Measurements from ENCODE around the gene STX1B. TPM values are rescaled to one million over a fixed set of nuclear protein-coding genes. Genes with fewer than 3 reads are reported as not detected.
A peak's percentile ranks its signal among the peaks of the same experiment; 100 is the strongest.

Gene STX1B
- total and polyA plus RNA-seq, 4 experiments from 2014 or later, result 1.5 to 2.4 TPM; not detected in 2

- H3K27me3 Mint-ChIP-seq, result no peaks in the 10 kb centered on the region
- intact Hi-C loops (cut with micrococcal nuclease), result no loop called here
- H3K9me3 Mint-ChIP-seq, result no peaks in the 10 kb centered on the region
- H3K27ac Mint-ChIP-seq, result no peak overlapping the region
- POLR2A ChIA-PET (ENCODE audit: partially characterized antibody), result no interaction called here
- H3K4me1 Mint-ChIP-seq, result no peaks in the 10 kb centered on the region
- DNase-seq, result no peak
- no peak overlapping the region for H3K27ac ChIP-seq (ENCODE audit: low read depth, low read length)
- H3K4me3 Mint-ChIP-seq, result no peak overlapping the region
- H3K27me3 ChIP-seq (ENCODE audit: insufficient read depth, low read length), result no peaks in the 10 kb centered on the region
- CTCF ChIA-PET (ENCODE audit: partially characterized antibody), result interaction anchor here (0.6 kb wide), 1 partner anchor 37 kb away, joined by 5 read pairs; no protein-coding TSS in a partner anchor
- H3K36me3 Mint-ChIP-seq, result no peaks in the 10 kb centered on the region
- peaks cover 6% of the 10 kb centered on the region for H3K4me1 ChIP-seq (ENCODE audit: insufficient read depth, low read length)
- no peaks in the 10 kb centered on the region for H3K36me3 ChIP-seq (ENCODE audit: insufficient read depth, low read length)
- no peak overlapping the region for H3K4me3 ChIP-seq (ENCODE audit: low read length in 2 of 2)
- no peaks in the 10 kb centered on the region for H3K9me3 ChIP-seq (ENCODE audit: control insufficient read depth in 1 of 2, low read length in 2 of 2)
Observed at GRCh38 chr16:30989469-30990047, 20.9 kb downstream of the STX1B start.

- no peak overlapping the region for H3K4me3 Mint-ChIP-seq
- intact Hi-C loops (cut with micrococcal nuclease), result no loop called here
- peaks cover 0 to 3% (median 0%) of the 10 kb centered on the region in 4 donors for H3K4me1 Mint-ChIP-seq
- Histone ChIP-seq H3K9me3 (ENCODE audit: control insufficient read depth in 1 of 2, low read length in 2 of 2) (no peaks in the 10 kb centered on the region), H3K27me3 (ENCODE audit: insufficient read depth, low read length) (no peaks in the 10 kb centered on the region), H3K27ac (ENCODE audit: low read depth, low read length) (no peak overlapping the region), H3K4me1 (ENCODE audit: insufficient read depth, low read length) (peaks cover 6% of the 10 kb centered on the region), H3K4me3 (ENCODE audit: low read length in 2 of 2) (no peak overlapping the region), H3K36me3 (ENCODE audit: insufficient read depth, low read length) (peaks cover 6% of the 10 kb centered on the region)
- no peaks in the 10 kb centered on the region for H3K9me3 Mint-ChIP-seq
- no peak for DNase-seq
- POLR2A ChIA-PET (ENCODE audit: partially characterized antibody), result no interaction called here
- no peak overlapping the region for H3K27ac Mint-ChIP-seq
- H3K27me3 Mint-ChIP-seq, result no peaks in the 10 kb centered on the region
- CTCF ChIA-PET (ENCODE audit: partially characterized antibody), result interaction anchor here (0.9 to 4.4 kb wide), 2 partner anchors 112 to 881 kb away, joined by 4 to 29 read pairs; no protein-coding TSS in a partner anchor
- H3K36me3 Mint-ChIP-seq, result peaks cover 7 to 11% of the 10 kb centered on the region in 2 donors
Observed at GRCh38 chr16:30987581-30988190, 22.8 kb downstream of the STX1B start.

- no peak overlapping the region for H3K4me3 Mint-ChIP-seq
- DNase-seq, result no peak
Observed at GRCh38 chr16:30986129-30986991, 24.1 kb downstream of the STX1B start.

GRCh38 chr16:30985401-30986128, 24.9 kb downstream of the STX1B start:
- ChIA-PET CTCF (ENCODE audit: partially characterized antibody) (interaction anchor here (0.5 to 4.5 kb wide), 26 partner anchors 8 to 883 kb away, joined by 3 to 49 read pairs (median 4); partner anchors contain the start of genes KAT8, ZNF646, ZNF668 and ZNF843), POLR2A (ENCODE audit: partially characterized antibody) (interaction anchor here (0.6 to 2.3 kb wide), 5 partner anchors 11 to 883 kb away, joined by 3 to 10 read pairs (median 4); no protein-coding TSS in a partner anchor)
- peaks cover 0 to 6% (median 0%) of the 10 kb centered on the region in 4 donors for H3K4me1 Mint-ChIP-seq
- peaks cover 9% of the 10 kb centered on the region for H3K36me3 ChIP-seq (ENCODE audit: insufficient read depth, low read length)
- DNase-seq, result no peak
- H3K27me3 Mint-ChIP-seq, result no peaks in the 10 kb centered on the region
- no peaks in the 10 kb centered on the region for H3K9me3 ChIP-seq (ENCODE audit: control insufficient read depth in 1 of 2, low read length in 2 of 2)
- H3K27me3 ChIP-seq (ENCODE audit: insufficient read depth, low read length), result no peaks in the 10 kb centered on the region
- intact Hi-C loops (cut with micrococcal nuclease), result loop anchor here (1.0 kb wide), 2 partner anchors 111 to 157 kb away; no protein-coding TSS in a partner anchor
- no peak overlapping the region for H3K4me3 ChIP-seq (ENCODE audit: low read length in 2 of 2)
- H3K9me3 Mint-ChIP-seq, result no peaks in the 10 kb centered on the region
- no peak overlapping the region for H3K4me3 Mint-ChIP-seq
- peak overlapping the region in 2 of 7 donors; percentile 63 to 66 for H3K27ac Mint-ChIP-seq
- peaks cover 9 to 23% of the 10 kb centered on the region in 2 donors for H3K36me3 Mint-ChIP-seq
- peaks cover 6% of the 10 kb centered on the region for H3K4me1 ChIP-seq (ENCODE audit: insufficient read depth, low read length)
- no peak overlapping the region for H3K27ac ChIP-seq (ENCODE audit: low read depth, low read length)

More at GRCh38 chr16:30986129-30986991, 24.1 kb downstream of the STX1B start:
- H3K4me3 ChIP-seq (ENCODE audit: low read length in 2 of 2), result no peak overlapping the region
- no peaks in the 10 kb centered on the region for H3K27me3 ChIP-seq (ENCODE audit: insufficient read depth, low read length)
- no peak overlapping the region for H3K27ac ChIP-seq (ENCODE audit: low read depth, low read length)
- ChIA-PET POLR2A (ENCODE audit: partially characterized antibody) (interaction anchor here (0.6 to 2.3 kb wide), 5 partner anchors 10 to 882 kb away, joined by 3 to 10 read pairs (median 4); no protein-coding TSS in a partner anchor), CTCF (ENCODE audit: partially characterized antibody) (interaction anchor here (0.6 to 4.5 kb wide), 20 partner anchors 9 to 882 kb away, joined by 3 to 49 read pairs (median 4); partner anchors contain the start of genes KAT8, ZNF646, ZNF668 and ZNF843)
- no peak overlapping the region for H3K27ac Mint-ChIP-seq
- H3K9me3 ChIP-seq (ENCODE audit: control insufficient read depth in 1 of 2, low read length in 2 of 2), result no peaks in the 10 kb centered on the region
- intact Hi-C loops (cut with micrococcal nuclease), result no loop called here
- H3K9me3 Mint-ChIP-seq, result no peaks in the 10 kb centered on the region
- H3K27me3 Mint-ChIP-seq, result no peaks in the 10 kb centered on the region
- H3K4me1 ChIP-seq (ENCODE audit: insufficient read depth, low read length), result peaks cover 6% of the 10 kb centered on the region
- H3K36me3 Mint-ChIP-seq, result peaks cover 9 to 21% of the 10 kb centered on the region in 2 donors
- peaks cover 0 to 6% (median 0%) of the 10 kb centered on the region in 4 donors for H3K4me1 Mint-ChIP-seq
- peaks cover 6% of the 10 kb centered on the region for H3K36me3 ChIP-seq (ENCODE audit: insufficient read depth, low read length)

- peaks cover 9 to 27% of the 10 kb centered on the region in 2 donors for H3K36me3 Mint-ChIP-seq
- Histone ChIP-seq H3K4me3 (ENCODE audit: low read length in 2 of 2) (no peak within 1 kb of the TSS), H3K9me3 (ENCODE audit: control insufficient read depth in 1 of 2, low read length in 2 of 2) (no peaks in the 10 kb centered on the region), H3K36me3 (ENCODE audit: insufficient read depth, low read length) (peaks cover 9% of the 10 kb centered on the region), H3K27ac (ENCODE audit: low read depth, low read length) (no peak within 1 kb of the TSS), H3K4me1 (ENCODE audit: insufficient read depth, low read length) (peaks cover 6% of the 10 kb centered on the region), H3K27me3 (ENCODE audit: insufficient read depth, low read length) (no peaks in the 10 kb centered on the region)
- peak; percentile 60 to 76 (median 65) for DNase-seq
- intact Hi-C loops (cut with micrococcal nuclease), result loop anchor here (1.0 kb wide), 2 partner anchors 111 to 157 kb away; no protein-coding TSS in a partner anchor
- no peaks in the 10 kb centered on the region for H3K27me3 Mint-ChIP-seq
- H3K9me3 Mint-ChIP-seq, result no peaks in the 10 kb centered on the region
- ChIA-PET CTCF (ENCODE audit: partially characterized antibody) (interaction anchor here (0.5 to 4.5 kb wide), 26 partner anchors 9 to 884 kb away, joined by 3 to 49 read pairs (median 4); partner anchors contain the start of genes KAT8, ZNF646, ZNF668 and ZNF843), POLR2A (ENCODE audit: partially characterized antibody) (interaction anchor here (1.0 to 2.3 kb wide), 4 partner anchors 88 to 885 kb away, joined by 3 to 10 read pairs (median 4); no protein-coding TSS in a partner anchor)
- H3K27ac Mint-ChIP-seq, result peak within 1 kb of the TSS in 2 of 7 donors; percentile 63 to 66
- no peak within 1 kb of the TSS for H3K4me3 Mint-ChIP-seq
- H3K4me1 Mint-ChIP-seq, result peaks cover 0 to 6% (median 0%) of the 10 kb centered on the region in 4 donors
Observed at GRCh38 chr16:30984669-30985400, 25.6 kb downstream of the STX1B start, which contains the start of gene HSD3B7. Gene HSD3B7, plus strand, starts transcription at chr16:30985207. Its CDS starts 452 bp downstream, at chr16:30985659.

All from CD4-positive, alpha-beta memory T cell (primary cell).